Neural progenitor cell (in vitro differentiated cells): ENCODE results near the gene TGFB1. TPM values are rescaled to one million over a fixed set of nuclear protein-coding genes. Genes with fewer than 3 reads are reported as not detected.

Source experiments
- DNase-seq: peaks from one replicate; pipeline ENCODE4 v3.0.0-alpha.2; 2016; ENCODE audit warnings: low spot score
- H2AFZ ChIP-seq: fragments of 200-600 bp; sonication (generic); replicated peaks from 2 replicates; pipeline ENCODE4 v1.6.1; 2016; ENCODE audit warnings: antibody characterized with exemption
- H3F3A ChIP-seq: fragments of 200-600 bp; sonication (generic); 2 replicates; pipeline ENCODE4 v1.6.1; 2016; ENCODE audit warnings: antibody characterized with exemption, low read depth
- H3K27ac ChIP-seq: fragments of 200-600 bp; sonication (generic); 2 replicates; pipeline ENCODE4 v1.5.1; 2016; ENCODE audit warnings: mild to moderate bottlenecking
- H3K27me3 ChIP-seq: fragments of 200-600 bp; sonication (generic); 2 replicates; pipeline ENCODE4 v1.6.1; 2016; ENCODE audit warnings: mild to moderate bottlenecking, moderate library complexity
- H3K36me3 ChIP-seq: fragments of 200-600 bp; sonication (generic); 2 replicates; pipeline ENCODE4 v1.5.1; 2016
- H3K4me1 ChIP-seq: fragments of 200-600 bp; sonication (generic); 2 replicates; pipeline ENCODE4 v1.6.1; 2016; ENCODE audit warnings: mixed run types
- H3K4me2 ChIP-seq: fragments of 200-600 bp; sonication (generic); 2 replicates; pipeline ENCODE4 v1.6.1; 2016
- H3K4me3 ChIP-seq: fragments of 200-600 bp; sonication (generic); 2 replicates; pipeline ENCODE4 v1.5.1; 2016
- H3K79me2 ChIP-seq: fragments of 200-600 bp; sonication (generic); 2 replicates; pipeline ENCODE4 v1.6.1; 2016; ENCODE audit warnings: low read depth
- H3K9ac ChIP-seq: fragments of 200-600 bp; sonication (generic); 2 replicates; pipeline ENCODE4 v1.6.1; 2016
- H3K9me3 ChIP-seq: fragments of 200-600 bp; sonication (generic); 2 replicates; pipeline ENCODE4 v1.5.1; 2016; ENCODE audit warnings: low read depth
- H4K20me1 ChIP-seq: fragments of 200-600 bp; sonication (generic); 2 replicates; pipeline ENCODE4 v1.6.1; 2016; ENCODE audit warnings: low read depth
- H3K27ac Mint-ChIP-seq: 3 replicates; pipeline ENCODE4 v1.8.0; 2021; ENCODE audit warnings: mixed read lengths
- H3K27me3 Mint-ChIP-seq: 2 replicates; pipeline ENCODE4 v1.8.0; 2022; ENCODE audit warnings: low read depth, mild to moderate bottlenecking, inconsistent platforms, moderate library complexity, mixed read lengths; ENCODE audit not compliant: insufficient read depth
- H3K36me3 Mint-ChIP-seq: 3 replicates; pipeline ENCODE4 v1.8.0; 2021; ENCODE audit warnings: mixed read lengths
- H3K4me1 Mint-ChIP-seq: 3 replicates; pipeline ENCODE4 v1.8.0; 2021; ENCODE audit warnings: mixed read lengths
- H3K4me3 Mint-ChIP-seq: 3 replicates; pipeline ENCODE4 v1.8.0; 2021; ENCODE audit warnings: mild to moderate bottlenecking, moderate library complexity, mixed read lengths
- H3K9me3 Mint-ChIP-seq: 3 replicates; pipeline ENCODE4 v1.8.0; 2020; ENCODE audit warnings: mixed read lengths
- CTCF ChIP-seq: fragments of 200-600 bp; sonication (generic); IDR thresholded peaks from 2 replicates; pipeline ENCODE4 v1.5.1; 2017; ENCODE audit warnings: antibody characterized with exemption, mild to moderate bottlenecking
- EZH2 ChIP-seq: fragments of 200-600 bp; sonication (generic); IDR thresholded peaks from 2 replicates; pipeline ENCODE4 v1.6.1; 2017; ENCODE audit warnings: antibody characterized with exemption, mild to moderate bottlenecking, moderate library complexity
- EZH2phosphoT487 ChIP-seq: fragments of 200-600 bp; sonication (generic); IDR thresholded peaks from 2 replicates; pipeline ENCODE4 v1.6.1; 2017; ENCODE audit warnings: antibody characterized with exemption
- total RNA-seq: library from RNA; depleted of rRNA; stranded (reverse); fragments of >200 nt; gene quantifications from 2 replicates; pipeline ENCODE4 v1.2.3, GENCODE V29; 2015; ENCODE audit warnings: low replicate concordance

Gene TGFB1
- total RNA-seq, 1 donor from 2014 or later, result 0.65 TPM

GRCh38 chr19:41299046-41299754 lies 54.5 kb downstream of the TGFB1 start:
- TF ChIP-seq EZH2, result no peak
- no peak for TF ChIP-seq EZH2phosphoT487
- no peak for TF ChIP-seq CTCF
- peaks cover 55% of the 10 kb centered on the region for H3K36me3 Mint-ChIP-seq
- Histone ChIP-seq H3K4me3 (no peak overlapping the region), H3F3A (peaks cover 4% of the 10 kb centered on the region), H3K9me3 (no peaks in the 10 kb centered on the region), H3K4me2 (no peak overlapping the region), H3K79me2 (no peaks in the 10 kb centered on the region), H3K27ac (no peak overlapping the region), H2AFZ (no peak overlapping the region), H4K20me1 (peaks cover 33% of the 10 kb centered on the region), H3K36me3 (no peaks in the 10 kb centered on the region), H3K4me1 (no peaks in the 10 kb centered on the region), H3K9ac (no peak overlapping the region), H3K27me3 (no peaks in the 10 kb centered on the region)
- H3K27ac Mint-ChIP-seq, result peak overlapping the region; percentile 53
- no peak overlapping the region for H3K4me3 Mint-ChIP-seq
- H3K27me3 Mint-ChIP-seq, result peaks cover 4% of the 10 kb centered on the region
- no peak for DNase-seq
- H3K9me3 Mint-ChIP-seq, result no peaks in the 10 kb centered on the region
- peaks cover 15% of the 10 kb centered on the region for H3K4me1 Mint-ChIP-seq

GRCh38 chr19:41298348-41298964 lies 55.3 kb downstream of the TGFB1 start:
- no peak for DNase-seq

GRCh38 chr19:41297628-41298347 lies 55.9 kb downstream of the TGFB1 start:
- Histone ChIP-seq H3K27ac (no peak overlapping the region), H3K9me3 (no peaks in the 10 kb centered on the region), H3K79me2 (peaks cover 7% of the 10 kb centered on the region), H3K4me2 (no peak overlapping the region), H3K36me3 (peaks cover 9% of the 10 kb centered on the region), H3F3A (no peaks in the 10 kb centered on the region), H3K4me3 (no peak overlapping the region), H3K27me3 (no peaks in the 10 kb centered on the region), H3K4me1 (no peaks in the 10 kb centered on the region), H4K20me1 (peaks cover 41% of the 10 kb centered on the region), H3K9ac (no peak overlapping the region), H2AFZ (no peak overlapping the region)
- Mint-ChIP-seq H3K4me1 (peaks cover 15% of the 10 kb centered on the region), H3K27ac (peak overlapping the region; percentile 99), H3K36me3 (peaks cover 61% of the 10 kb centered on the region), H3K27me3 (peaks cover 4% of the 10 kb centered on the region), H3K9me3 (no peaks in the 10 kb centered on the region), H3K4me3 (no peak overlapping the region)
- TF ChIP-seq EZH2phosphoT487, result no peak
- no peak for TF ChIP-seq EZH2
- TF ChIP-seq CTCF, result no peak
- no peak for DNase-seq

More at GRCh38 chr19:41298348-41298964, 55.3 kb downstream of the TGFB1 start:
- peaks cover 4% of the 10 kb centered on the region for H3K27me3 Mint-ChIP-seq
- Histone ChIP-seq H3K4me1 (no peaks in the 10 kb centered on the region), H3K9me3 (no peaks in the 10 kb centered on the region), H3K27ac (no peak overlapping the region), H3K9ac (no peak overlapping the region), H3K79me2 (peaks cover 3% of the 10 kb centered on the region), H2AFZ (no peak overlapping the region), H3F3A (no peaks in the 10 kb centered on the region), H3K4me3 (no peak overlapping the region), H3K27me3 (no peaks in the 10 kb centered on the region), H3K36me3 (peaks cover 3% of the 10 kb centered on the region), H3K4me2 (no peak overlapping the region), H4K20me1 (peaks cover 35% of the 10 kb centered on the region)
- no peak overlapping the region for H3K4me3 Mint-ChIP-seq
- peak overlapping the region; percentile 99 for H3K27ac Mint-ChIP-seq
- H3K36me3 Mint-ChIP-seq, result peaks cover 60% of the 10 kb centered on the region
- no peaks in the 10 kb centered on the region for H3K9me3 Mint-ChIP-seq
- H3K4me1 Mint-ChIP-seq, result peaks cover 15% of the 10 kb centered on the region
- no peak for TF ChIP-seq CTCF
- no peak for TF ChIP-seq EZH2
- no peak for TF ChIP-seq EZH2phosphoT487
